Fibroblast of skin of right biceps (primary cell): ENCODE results near the gene C2CD2.

ENCODE experiments used
- DNase-seq: peaks from one replicate; pipeline ENCODE4 v3.0.0-alpha.2; 2013

C2CD2 gene

DNA sequence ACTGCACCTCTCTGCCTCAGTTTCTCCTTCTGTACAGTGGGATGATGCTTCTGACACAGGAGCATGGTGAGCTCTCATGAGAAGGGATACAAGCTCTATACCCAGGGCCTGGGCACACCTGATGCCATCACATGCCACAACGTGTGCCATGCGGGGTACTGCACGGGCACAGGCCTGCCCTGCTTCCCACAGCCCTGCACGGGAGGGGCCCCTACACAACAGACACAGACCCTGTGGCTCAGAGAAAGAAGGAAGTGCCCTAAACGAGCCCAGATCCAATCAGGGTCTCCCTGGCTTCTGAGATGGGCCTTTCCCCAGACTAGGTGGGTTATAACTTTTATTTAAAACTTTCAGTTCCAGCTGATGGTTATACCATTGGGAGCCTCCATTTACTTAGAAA is 24.6 kb downstream of the C2CD2 start:
- no peak for DNase-seq

DNA sequence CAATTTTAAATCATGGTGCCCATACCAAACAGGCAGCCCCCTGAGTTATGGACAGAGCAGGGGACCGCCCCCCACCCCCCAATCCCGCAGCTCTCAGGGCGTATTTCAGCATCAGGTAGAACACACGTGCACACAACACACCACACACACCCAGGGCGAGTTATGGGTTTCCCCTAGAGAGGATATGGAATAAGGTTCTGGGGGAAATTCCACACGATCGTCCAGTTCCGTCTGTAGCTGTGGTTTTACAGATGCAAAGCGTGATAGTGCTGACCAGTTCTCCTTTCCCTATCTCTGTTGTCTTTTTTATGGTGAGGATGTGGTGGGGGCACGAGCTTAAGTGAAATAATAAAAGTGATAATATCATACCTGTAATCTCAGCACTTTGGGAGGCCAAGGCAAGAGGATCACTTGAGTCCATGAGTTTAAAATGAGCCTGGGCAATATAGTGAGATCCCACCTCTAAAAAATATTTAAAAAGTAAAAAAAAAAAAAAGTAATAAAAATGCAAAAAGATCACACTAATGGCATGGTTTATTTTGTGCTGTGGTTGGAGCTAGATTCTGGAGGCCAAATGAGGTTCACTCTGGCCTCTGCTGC is 25.1 kb downstream of the C2CD2 start:
- no peak for DNase-seq

DNA sequence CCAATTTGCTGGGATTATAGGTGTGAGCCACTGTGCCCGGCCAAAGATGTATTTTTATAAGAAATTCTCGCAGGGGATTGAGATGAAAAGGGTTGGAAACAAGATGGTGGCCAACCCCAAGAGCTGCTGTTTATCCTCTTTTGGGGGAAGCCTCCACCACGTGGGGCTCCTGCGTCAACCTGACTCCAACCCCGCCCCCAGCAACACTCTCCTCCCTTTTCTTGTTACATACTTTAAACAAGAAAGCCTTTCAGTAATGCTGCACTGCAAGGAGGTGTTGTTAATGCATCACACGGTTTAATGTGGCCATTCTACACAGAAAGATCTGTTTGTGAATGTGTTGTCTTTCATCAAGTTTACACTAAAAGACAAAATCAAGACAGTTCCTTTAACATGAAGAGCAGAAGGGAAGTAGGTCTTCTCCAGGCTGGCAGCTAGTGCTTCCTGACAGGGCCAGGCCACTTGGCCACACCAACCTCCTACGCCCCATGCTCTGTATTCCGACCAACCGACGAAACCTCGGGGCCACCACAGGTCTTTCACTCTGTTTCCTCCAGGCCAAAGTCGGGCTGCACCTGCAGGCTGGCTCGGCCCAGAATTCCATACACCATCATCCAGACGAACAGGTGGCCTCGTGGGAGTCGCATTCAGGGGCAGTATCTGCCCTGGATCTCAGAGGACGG is 25.9 kb downstream of the C2CD2 start:
- DNase-seq: no peak

DNA sequence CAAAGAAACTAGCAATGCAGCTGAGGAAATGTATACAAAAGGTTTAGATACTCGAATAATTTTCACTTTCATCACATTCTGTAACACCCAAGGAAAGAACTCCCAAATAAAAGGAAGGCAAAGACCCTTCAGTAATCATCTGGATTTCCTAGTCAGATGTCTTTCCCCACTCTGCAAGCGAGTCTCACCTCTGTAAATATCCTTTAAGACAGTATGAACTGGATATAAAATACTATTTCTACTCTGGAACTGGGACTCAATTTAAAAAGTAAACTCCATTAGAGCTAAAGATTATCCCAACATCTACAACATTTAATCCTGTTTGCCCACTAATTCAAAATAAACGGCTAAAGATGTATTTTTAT is 27.0 kb downstream of the C2CD2 start:
- no peak for DNase-seq

DNA sequence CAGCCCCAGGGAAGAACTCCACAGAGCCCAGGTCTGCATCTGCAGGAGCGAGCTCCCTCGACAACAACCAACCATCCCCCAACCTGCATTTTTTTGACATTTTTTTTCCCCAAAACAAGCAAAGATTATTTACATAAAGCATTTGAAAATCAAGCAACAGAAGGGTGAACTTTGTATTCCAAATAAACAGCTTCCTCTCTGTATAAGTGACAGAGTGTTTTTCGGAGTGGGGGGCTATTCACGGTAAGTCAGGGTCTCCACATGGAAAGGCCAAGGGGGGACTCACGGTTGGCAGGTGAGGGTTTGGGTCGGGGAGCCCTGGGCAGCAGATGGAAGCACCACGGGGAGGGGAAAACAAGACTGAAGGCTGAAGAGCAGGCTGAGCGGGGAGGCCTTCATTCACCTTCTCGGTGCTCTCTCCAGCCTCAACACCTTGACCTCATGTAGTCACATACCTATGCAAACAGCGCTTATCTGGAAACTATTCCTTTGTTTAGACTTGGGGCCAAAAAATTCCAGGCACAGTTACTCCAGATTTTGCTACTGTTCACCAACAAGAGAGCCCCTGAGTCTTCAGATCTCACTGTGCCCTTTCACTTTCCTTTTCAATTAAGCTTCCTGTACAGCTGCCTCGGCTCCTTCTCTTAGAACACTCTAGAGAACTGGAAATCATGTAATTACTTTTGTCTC is 27.6 kb downstream of the C2CD2 start:
- DNase-seq: peak; percentile 44

DNA sequence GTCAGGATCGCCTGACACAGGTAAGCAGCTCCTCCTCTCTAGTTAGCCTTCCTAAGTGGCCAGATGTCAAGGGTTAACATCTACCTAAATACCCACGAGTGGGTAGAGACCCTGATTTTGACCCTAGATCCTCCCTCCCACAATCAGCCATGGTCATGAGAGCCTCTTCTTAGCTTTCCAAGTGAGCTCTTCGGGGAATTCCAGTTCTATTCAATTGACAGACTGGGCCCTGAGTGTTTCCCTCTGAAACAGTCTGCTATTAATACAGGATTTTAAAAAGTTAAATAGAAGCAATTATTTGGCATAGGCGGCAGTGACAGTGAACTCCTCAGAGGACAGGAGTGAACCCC is 28.1 kb downstream of the C2CD2 start:
- DNase-seq: no peak

DNA sequence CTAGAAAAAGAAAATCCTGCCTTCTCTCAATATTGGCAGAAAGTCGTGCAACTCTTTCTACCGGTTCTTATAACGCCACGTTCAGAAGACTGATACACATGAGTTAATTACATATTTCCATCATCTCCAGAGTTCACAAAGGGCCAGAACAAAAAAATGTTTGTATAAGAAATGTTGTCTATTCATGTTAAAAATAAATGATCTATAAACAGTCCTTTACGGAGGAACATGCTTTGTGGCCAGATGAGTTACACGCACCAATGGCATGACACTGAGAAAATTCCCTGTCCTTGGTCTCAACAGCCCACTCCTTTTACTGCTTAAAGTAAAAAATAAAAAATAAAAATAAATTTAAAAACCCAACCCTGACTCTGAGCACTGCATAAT is 29.5 kb downstream of the C2CD2 start:
- peak; percentile 32 for DNase-seq

DNA sequence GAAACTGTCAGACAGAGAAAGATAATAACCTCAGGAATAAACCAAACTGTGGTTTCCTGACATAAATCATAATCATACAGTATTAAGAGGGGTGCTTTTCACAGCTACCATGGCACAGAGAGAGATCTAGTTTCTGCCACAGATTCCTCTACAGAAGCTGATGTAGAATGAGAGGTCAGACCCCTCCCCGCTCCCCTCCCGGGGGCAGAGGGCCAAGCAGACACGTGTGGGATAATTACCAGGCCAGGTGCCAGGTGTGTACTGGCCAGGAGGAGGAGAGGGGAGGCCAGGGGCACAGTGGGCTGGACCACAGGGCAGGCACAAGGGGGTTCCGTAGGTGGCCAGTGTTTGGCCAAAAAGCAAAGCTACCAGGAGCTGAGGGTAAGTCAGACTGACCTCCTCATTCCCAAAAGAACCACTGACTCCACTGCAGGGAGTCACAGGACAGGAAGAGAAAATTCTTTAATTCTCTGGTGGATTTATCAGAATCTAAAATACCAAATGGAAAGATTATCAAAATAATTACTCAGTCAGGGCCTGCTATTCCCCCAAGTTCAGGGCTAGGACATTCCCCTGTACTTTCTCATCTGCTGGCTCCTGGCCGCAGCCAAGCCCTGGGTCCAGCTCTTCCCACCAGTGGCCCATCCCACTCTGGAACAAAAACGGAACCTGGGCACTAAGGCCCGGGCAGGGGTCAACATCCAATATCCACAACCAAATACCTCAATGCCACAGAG is 30.0 kb downstream of the C2CD2 start:
- DNase-seq: peak; percentile 54

DNA sequence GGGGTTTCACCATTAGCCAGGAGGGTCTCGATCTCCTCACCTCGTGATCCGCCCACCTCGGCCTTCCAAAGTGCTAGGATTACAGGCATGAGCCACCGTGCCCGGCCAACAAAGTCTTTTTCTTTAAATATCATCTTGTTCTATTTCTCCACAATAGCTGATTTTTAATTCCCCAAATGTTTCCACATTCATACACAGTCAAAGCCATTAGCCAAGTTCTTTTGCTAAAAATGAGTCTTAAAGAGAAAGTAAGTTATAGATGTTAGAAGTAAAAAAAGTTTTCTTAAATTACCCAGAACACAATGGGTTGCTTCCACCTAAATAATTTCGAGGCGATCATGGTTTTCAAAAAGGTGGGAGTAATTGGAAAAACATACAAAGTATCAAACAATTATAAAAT is 30.6 kb downstream of the C2CD2 start:
- no peak for DNase-seq

DNA sequence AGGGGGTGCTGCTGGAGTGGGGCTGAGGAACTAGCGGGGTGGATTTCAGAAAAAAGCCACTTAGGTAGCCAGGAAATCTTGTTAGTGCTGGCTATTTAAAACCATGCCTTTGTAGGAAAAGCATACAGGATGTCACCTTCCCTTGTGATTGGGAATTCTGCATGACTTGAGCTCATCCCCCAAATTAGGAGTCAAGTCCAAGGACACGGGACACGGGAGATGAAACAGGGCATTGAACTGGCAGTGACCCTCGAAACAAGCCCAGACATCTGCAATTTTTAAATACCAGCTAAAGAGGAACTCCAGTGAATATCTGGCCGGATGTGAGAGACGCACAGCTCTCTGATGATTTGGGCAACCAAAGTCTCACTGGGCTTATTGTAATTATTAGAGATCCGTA is 32.8 kb downstream of the C2CD2 start:
- DNase-seq: no peak

DNA sequence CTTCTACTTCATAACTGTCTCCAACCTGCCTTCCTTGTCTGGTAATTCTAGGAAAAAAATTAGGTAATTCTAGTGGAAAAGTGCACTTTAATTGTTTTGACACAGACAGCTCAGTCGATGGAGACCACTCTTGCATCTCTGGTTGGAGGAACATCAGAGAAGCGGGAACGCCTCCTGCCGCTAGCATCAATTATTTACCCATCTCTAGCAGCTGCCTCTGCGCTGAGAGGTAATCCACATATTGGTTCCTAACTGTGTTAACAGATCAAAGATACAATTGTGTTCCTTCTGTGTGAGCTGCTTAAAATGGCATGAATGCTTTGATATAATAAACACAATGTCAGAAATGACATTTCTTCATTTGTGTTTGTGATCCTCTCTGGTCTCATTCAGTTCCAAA is 33.3 kb downstream of the C2CD2 start:
- DNase-seq: no peak

DNA sequence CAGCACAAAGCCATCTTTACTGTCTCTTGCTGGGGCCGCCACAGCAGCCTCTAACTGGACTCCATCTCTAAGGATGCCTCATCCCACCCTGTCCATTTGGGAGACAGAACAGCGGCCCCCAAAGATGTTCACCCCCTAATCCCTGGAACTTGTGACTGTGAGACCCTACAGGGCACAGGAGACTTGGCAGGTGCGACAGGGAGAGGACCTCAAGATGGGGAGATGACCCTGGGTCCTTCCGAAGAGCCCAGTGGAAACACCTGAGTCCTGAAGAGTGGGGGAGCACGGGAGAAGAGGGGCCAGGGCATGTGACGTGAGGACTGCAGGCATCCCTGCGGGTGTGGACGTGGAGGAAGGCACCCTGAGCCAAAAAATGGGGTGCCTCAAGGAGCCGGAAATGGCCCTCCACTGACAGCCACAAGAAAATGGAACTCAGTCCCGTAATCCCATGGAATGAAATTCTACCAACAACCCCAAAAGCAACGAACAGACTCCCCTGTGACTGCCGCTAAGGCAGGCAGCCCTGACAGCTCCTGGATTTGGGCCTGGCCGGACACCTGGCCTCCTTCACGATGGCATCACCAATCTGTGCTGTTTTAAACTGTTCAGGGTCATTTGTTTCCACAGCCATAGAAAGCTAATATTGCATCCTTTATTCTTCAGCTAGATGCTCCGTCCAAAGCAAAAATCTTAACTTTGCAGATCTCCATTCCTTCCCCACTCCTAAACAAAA is 34.0 kb downstream of the C2CD2 start:
- no peak for DNase-seq

DNA sequence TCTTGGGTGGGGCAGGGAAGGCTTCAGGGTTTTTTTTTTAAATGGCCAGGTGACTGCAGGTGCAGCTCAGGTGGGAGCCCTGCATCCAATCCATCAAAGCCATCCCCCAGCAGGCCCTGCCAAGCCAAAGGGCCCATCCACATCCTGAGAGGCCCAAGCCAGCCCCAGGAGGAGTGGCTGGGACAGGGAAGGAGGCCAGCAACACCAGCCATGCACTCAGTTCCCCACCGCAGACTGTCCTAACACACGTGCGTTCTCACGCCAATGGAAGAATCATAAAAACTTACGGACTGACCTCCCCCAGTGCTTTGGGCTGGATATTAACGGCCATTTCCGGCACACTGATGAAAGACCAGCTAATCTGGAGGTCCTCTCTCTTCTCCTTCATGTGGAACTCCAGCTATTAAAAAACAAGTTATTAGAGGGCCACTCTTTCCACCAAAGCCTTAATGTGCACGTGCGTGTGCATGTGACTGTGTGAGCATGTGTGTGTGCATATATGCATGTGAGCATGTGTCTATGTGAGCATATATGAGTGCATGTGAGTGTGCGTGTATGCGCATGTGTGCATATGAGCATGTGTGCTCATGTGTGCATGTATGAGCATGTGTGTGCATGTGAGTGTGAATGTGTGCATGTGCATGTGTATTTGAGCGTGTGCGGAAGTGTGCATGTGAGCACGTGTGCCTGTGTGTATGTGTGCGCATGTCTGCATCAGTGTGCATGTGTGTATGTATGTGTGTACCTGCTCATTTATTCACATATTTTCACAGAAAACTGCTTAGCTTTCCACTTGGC is 35.1 kb downstream of the C2CD2 start:
- DNase-seq: no peak

DNA sequence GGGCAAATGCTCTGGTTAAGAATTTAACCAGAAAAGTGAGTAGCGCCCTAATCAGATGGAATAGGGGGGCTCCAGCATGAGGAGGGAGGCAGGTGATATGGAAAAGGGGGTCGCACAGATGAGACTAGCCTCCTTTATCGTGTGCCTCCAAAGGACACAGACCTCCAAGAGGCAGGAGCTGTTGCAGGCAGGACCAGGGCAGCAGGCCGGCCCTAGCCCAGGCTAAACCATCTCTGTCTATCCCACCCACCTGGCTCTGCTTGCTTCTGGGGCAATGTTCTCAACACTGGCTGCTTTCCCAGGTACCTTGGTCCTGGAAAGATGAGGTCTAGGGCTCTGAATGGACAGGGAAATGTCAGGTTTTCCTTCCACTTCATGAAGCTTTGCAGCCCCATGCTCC is 36.3 kb downstream of the C2CD2 start:
- DNase-seq: no peak

DNA sequence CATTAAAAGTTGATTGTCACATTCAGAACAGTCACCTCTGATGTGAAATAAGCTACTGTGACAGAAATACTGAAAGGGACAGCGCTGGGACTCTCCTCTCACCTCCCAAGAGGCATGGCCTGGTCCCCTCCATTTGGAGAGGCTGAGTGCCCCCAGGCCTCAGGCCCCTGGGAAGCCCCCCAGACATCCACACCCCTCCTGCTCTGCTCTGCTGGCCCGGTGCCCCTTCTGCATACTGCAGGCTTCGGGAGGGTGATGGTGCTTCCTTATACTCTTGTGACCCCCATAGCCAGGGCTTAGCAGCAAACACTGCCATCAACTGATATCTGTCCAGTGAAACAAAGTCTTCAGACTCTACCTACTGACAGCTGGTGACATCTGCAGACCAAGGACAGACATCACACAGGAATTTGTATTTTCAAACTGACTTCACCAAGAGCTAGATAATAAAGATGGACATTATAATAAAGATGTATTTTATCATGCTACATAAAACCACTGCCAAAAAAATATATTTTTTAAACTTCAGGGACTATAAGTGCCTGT is 36.9 kb downstream of the C2CD2 start:
- DNase-seq: no peak

DNA sequence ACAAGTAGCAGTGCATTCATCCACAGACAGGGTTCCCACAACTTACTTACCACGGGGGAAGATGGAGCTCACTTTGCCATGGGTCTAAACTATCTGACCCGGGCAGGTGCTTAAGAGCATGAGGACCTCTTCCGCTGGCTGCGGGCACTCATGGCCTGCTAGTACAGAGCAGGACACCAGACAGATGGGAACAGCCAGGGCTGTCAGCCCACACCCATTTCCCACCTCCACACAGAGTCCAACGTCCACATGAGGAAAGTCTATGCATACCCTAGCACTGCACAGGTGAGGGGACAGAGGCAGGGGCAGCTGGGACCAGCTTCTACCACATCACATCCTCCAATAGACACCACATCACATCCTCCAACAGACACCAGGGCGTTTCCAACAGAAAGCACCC is 38.9 kb downstream of the C2CD2 start:
- no peak for DNase-seq

DNA sequence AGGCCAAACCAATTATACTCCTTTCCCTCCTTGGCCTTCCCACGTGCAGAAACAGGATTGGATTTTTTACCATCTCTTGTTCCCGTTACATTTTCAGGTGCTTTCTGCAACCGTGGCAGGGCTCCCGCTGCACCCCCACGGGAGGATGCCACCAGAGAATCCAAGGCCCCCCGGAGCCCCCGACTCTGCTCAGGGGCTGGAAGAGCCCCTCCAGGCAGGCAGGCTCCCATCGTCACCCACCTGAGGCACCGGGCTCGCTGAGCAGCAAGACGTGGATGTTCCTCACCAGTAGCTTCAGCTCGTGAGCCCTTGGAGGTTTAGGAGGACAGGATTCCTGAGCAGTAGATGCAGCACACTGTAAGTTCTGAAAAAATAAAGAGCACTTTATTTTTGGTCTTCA is 39.5 kb downstream of the C2CD2 start:
- no peak for DNase-seq

DNA sequence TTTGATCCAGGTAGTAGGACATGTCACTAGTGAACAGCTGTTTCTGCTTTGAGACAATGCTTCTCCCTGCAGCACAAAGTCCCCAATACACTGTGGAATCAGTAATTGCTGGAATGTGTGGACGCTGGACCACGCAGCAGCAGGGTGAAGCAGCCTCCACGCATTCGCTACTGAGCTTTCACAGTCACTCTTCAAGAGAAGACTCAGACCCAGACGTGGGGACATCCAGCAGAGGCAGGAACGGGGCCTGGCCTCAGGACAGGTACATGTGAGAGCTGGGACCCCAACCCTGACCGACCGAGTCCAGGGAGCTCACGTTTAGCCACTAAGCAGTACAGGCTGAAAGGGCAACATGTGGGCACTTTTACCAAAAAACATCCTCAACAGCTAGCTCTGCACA is 40.6 kb downstream of the C2CD2 start:
- no peak for DNase-seq

DNA sequence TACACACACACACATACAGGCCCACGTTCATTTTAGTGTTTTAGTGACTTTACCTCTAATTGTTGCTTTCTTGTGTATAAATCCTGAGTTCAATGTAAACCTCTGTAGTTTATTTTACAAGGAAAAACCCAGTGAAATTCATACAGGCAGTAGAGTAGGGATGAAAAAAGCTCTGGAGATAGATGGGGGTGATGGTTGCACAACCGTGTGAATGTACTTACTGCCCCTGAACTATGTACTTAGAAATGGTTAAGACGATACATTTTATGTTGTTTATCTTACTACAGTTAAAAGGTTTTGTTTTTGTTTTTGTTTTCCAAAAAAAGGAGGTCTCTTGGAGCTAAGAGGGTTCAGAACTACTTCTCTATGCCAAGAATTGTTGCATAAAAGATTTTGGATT is 45.0 kb downstream of the C2CD2 start:
- DNase-seq: no peak

DNA sequence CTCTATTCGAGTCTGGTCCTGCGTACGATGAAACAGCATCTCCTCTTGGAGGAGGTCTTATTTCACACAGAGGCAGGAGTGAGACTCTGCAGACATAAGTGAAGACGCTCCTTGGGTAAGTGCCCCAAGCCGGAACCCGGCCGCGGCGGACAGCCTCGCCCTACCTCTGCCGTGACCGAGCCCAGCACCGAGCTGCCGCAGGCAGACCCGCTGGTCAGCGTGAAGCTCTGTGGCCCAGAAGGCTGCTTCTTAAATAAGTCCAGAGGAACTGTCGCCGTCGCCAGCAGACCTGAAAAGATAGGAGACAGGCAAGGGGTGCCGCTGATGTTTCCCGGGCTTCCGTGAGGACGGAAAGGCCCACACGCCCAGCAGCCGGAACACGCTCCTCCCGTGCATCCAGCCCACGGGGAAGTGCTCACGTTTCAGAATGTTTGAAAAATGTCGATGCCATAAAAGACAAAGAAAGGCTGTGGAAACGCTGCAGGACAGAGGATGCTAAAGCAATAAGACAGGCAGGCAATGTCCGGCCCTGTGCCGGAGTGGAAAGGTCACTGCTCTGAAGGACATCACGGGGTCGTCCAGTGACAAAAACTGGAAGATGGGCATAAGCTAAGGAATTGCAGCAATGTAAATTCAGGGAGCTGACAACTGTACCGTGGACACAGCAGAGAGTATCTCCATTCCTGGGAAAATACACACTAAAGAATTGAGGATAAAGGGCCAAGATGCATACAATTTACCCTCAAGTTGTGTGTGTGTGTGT is 46.1 kb downstream of the C2CD2 start:
- DNase-seq: no peak

DNA sequence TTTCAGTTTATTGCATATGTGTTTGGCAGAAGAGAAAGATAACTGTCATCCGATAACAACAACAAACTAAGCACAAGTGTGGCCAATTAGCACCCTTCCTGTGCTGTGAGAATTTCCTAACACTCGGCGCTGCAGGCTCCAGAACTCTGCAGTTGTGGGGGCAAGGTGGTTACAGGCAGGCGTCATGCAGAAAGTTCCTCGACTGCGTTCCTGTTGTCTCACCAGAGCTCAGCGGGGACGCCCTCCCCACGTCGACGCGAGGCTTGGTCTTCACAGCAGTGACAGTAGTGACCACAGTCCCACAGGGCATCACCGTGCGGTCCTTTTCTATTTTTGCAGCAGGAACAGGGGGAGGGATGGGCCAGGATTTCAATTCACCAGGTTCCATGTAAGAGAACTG is 47.0 kb downstream of the C2CD2 start:
- no peak for DNase-seq
